ENCODE measurements around the gene FGF12. TPM values are rescaled to one million over a fixed set of nuclear protein-coding genes. Genes with fewer than 3 reads are reported as not detected.

The FGF12 gene
- total RNA-seq, 1 donor from 2014 or later: 7.0 TPM

GRCh38 chr3:192751148-192751547 lies 23.8 kb upstream of the FGF12 start:
- Histone ChIP-seq H3K36me3 (no peaks in the 10 kb centered on the region), H3K4me1 (peaks cover 6% of the 10 kb centered on the region), H3F3A (ENCODE audit: low read depth) (no peaks in the 10 kb centered on the region), H3K27ac (no peak overlapping the region), H3K4me2 (no peak overlapping the region), H4K20me1 (ENCODE audit: low read depth) (no peaks in the 10 kb centered on the region), H3K9me3 (ENCODE audit: low read depth) (no peaks in the 10 kb centered on the region), H3K4me3 (no peak overlapping the region), H3K79me2 (ENCODE audit: low read depth) (no peaks in the 10 kb centered on the region), H3K9ac (no peak overlapping the region), H2AFZ (replicated peaks) (no peak overlapping the region), H3K27me3 (no peaks in the 10 kb centered on the region)
- Mint-ChIP-seq H3K4me3 (no peak overlapping the region), H3K9me3 (no peaks in the 10 kb centered on the region), H3K27me3 (ENCODE audit: insufficient read depth, low read depth) (no peaks in the 10 kb centered on the region), H3K27ac (no peak overlapping the region), H3K4me1 (no peaks in the 10 kb centered on the region), H3K36me3 (no peaks in the 10 kb centered on the region)
- DNase-seq (ENCODE audit: low spot score): no peak
- no peak for TF ChIP-seq EZH2 (IDR thresholded peaks at IDR 0.05)
- TF ChIP-seq EZH2phosphoT487 (IDR thresholded peaks at IDR 0.05): no peak
- no peak for TF ChIP-seq CTCF (IDR thresholded peaks at IDR 0.05)

- Histone ChIP-seq H3K36me3 (no peaks in the 10 kb centered on the region), H3K9me3 (ENCODE audit: low read depth) (no peaks in the 10 kb centered on the region), H4K20me1 (ENCODE audit: low read depth) (no peaks in the 10 kb centered on the region), H3K9ac (no peak overlapping the region), H3K79me2 (ENCODE audit: low read depth) (no peaks in the 10 kb centered on the region), H3K4me2 (no peak overlapping the region), H3F3A (ENCODE audit: low read depth) (no peaks in the 10 kb centered on the region), H3K27ac (no peak overlapping the region), H2AFZ (replicated peaks) (no peak overlapping the region), H3K4me1 (peaks cover 6% of the 10 kb centered on the region), H3K4me3 (no peak overlapping the region), H3K27me3 (no peaks in the 10 kb centered on the region)
- H3K4me3 Mint-ChIP-seq: no peak overlapping the region
- no peaks in the 10 kb centered on the region for H3K4me1 Mint-ChIP-seq
- H3K36me3 Mint-ChIP-seq: no peaks in the 10 kb centered on the region
- H3K27me3 Mint-ChIP-seq (ENCODE audit: insufficient read depth, low read depth): no peaks in the 10 kb centered on the region
- H3K27ac Mint-ChIP-seq: no peak overlapping the region
- DNase-seq (ENCODE audit: low spot score): no peak
- no peaks in the 10 kb centered on the region for H3K9me3 Mint-ChIP-seq
- TF ChIP-seq EZH2phosphoT487 (IDR thresholded peaks at IDR 0.05): no peak
- TF ChIP-seq EZH2 (IDR thresholded peaks at IDR 0.05): no peak
- no peak for TF ChIP-seq CTCF (IDR thresholded peaks at IDR 0.05)
Measured at GRCh38 chr3:192750201-192750600, 22.9 kb upstream of the FGF12 start.

GRCh38 chr3:192747746-192748145 lies 20.4 kb upstream of the FGF12 start:
- H3K4me1 Mint-ChIP-seq: no peaks in the 10 kb centered on the region
- H3K36me3 ChIP-seq: no peaks in the 10 kb centered on the region
- TF ChIP-seq EZH2phosphoT487 (IDR thresholded peaks at IDR 0.05) (no peak), CTCF (IDR thresholded peaks at IDR 0.05) (no peak), EZH2 (IDR thresholded peaks at IDR 0.05) (no peak)
- no peaks in the 10 kb centered on the region for H4K20me1 ChIP-seq (ENCODE audit: low read depth)
- H3K27ac ChIP-seq: no peak overlapping the region
- no peaks in the 10 kb centered on the region for H3F3A ChIP-seq (ENCODE audit: low read depth)
- no peak overlapping the region for H3K4me2 ChIP-seq
- H3K27me3 ChIP-seq: no peaks in the 10 kb centered on the region
- no peaks in the 10 kb centered on the region for H3K9me3 ChIP-seq (ENCODE audit: low read depth)
- no peak overlapping the region for H3K27ac Mint-ChIP-seq
- no peak overlapping the region for H3K9ac ChIP-seq
- H3K4me1 ChIP-seq: peaks cover 6% of the 10 kb centered on the region
- no peak for DNase-seq (ENCODE audit: low spot score)
- no peaks in the 10 kb centered on the region for H3K79me2 ChIP-seq (ENCODE audit: low read depth)
- no peak overlapping the region for H2AFZ ChIP-seq (replicated peaks)
- no peak overlapping the region for H3K4me3 Mint-ChIP-seq
- no peaks in the 10 kb centered on the region for H3K9me3 Mint-ChIP-seq
- no peak overlapping the region for H3K4me3 ChIP-seq
- no peaks in the 10 kb centered on the region for H3K27me3 Mint-ChIP-seq (ENCODE audit: insufficient read depth, low read depth)
- no peaks in the 10 kb centered on the region for H3K36me3 Mint-ChIP-seq
